Neural progenitor cell (in vitro differentiated cells): ENCODE measurements around the gene C11orf65. TPM values are rescaled to one million over a fixed set of nuclear protein-coding genes. Genes with fewer than 3 reads are reported as not detected.

Source experiments
- DNase-seq: peaks from one replicate; pipeline ENCODE4 v3.0.0-alpha.2; 2016; ENCODE audit warnings: low spot score
- H2AFZ ChIP-seq: fragments of 200-600 bp; sonication (generic); replicated peaks from 2 replicates; pipeline ENCODE4 v1.6.1; 2016; ENCODE audit warnings: antibody characterized with exemption
- H3F3A ChIP-seq: fragments of 200-600 bp; sonication (generic); 2 replicates; pipeline ENCODE4 v1.6.1; 2016; ENCODE audit warnings: antibody characterized with exemption, low read depth
- H3K27ac ChIP-seq: fragments of 200-600 bp; sonication (generic); 2 replicates; pipeline ENCODE4 v1.5.1; 2016; ENCODE audit warnings: mild to moderate bottlenecking
- H3K27me3 ChIP-seq: fragments of 200-600 bp; sonication (generic); 2 replicates; pipeline ENCODE4 v1.6.1; 2016; ENCODE audit warnings: mild to moderate bottlenecking, moderate library complexity
- H3K36me3 ChIP-seq: fragments of 200-600 bp; sonication (generic); 2 replicates; pipeline ENCODE4 v1.5.1; 2016
- H3K4me1 ChIP-seq: fragments of 200-600 bp; sonication (generic); 2 replicates; pipeline ENCODE4 v1.6.1; 2016; ENCODE audit warnings: mixed run types
- H3K4me2 ChIP-seq: fragments of 200-600 bp; sonication (generic); 2 replicates; pipeline ENCODE4 v1.6.1; 2016
- H3K4me3 ChIP-seq: fragments of 200-600 bp; sonication (generic); 2 replicates; pipeline ENCODE4 v1.5.1; 2016
- H3K79me2 ChIP-seq: fragments of 200-600 bp; sonication (generic); 2 replicates; pipeline ENCODE4 v1.6.1; 2016; ENCODE audit warnings: low read depth
- H3K9ac ChIP-seq: fragments of 200-600 bp; sonication (generic); 2 replicates; pipeline ENCODE4 v1.6.1; 2016
- H3K9me3 ChIP-seq: fragments of 200-600 bp; sonication (generic); 2 replicates; pipeline ENCODE4 v1.5.1; 2016; ENCODE audit warnings: low read depth
- H4K20me1 ChIP-seq: fragments of 200-600 bp; sonication (generic); 2 replicates; pipeline ENCODE4 v1.6.1; 2016; ENCODE audit warnings: low read depth
- H3K27ac Mint-ChIP-seq: 3 replicates; pipeline ENCODE4 v1.8.0; 2021; ENCODE audit warnings: mixed read lengths
- H3K27me3 Mint-ChIP-seq: 2 replicates; pipeline ENCODE4 v1.8.0; 2022; ENCODE audit warnings: low read depth, mild to moderate bottlenecking, inconsistent platforms, moderate library complexity, mixed read lengths; ENCODE audit not compliant: insufficient read depth
- H3K36me3 Mint-ChIP-seq: 3 replicates; pipeline ENCODE4 v1.8.0; 2021; ENCODE audit warnings: mixed read lengths
- H3K4me1 Mint-ChIP-seq: 3 replicates; pipeline ENCODE4 v1.8.0; 2021; ENCODE audit warnings: mixed read lengths
- H3K4me3 Mint-ChIP-seq: 3 replicates; pipeline ENCODE4 v1.8.0; 2021; ENCODE audit warnings: mild to moderate bottlenecking, moderate library complexity, mixed read lengths
- H3K9me3 Mint-ChIP-seq: 3 replicates; pipeline ENCODE4 v1.8.0; 2020; ENCODE audit warnings: mixed read lengths
- CTCF ChIP-seq: fragments of 200-600 bp; sonication (generic); IDR thresholded peaks from 2 replicates; pipeline ENCODE4 v1.5.1; 2017; ENCODE audit warnings: antibody characterized with exemption, mild to moderate bottlenecking
- EZH2 ChIP-seq: fragments of 200-600 bp; sonication (generic); IDR thresholded peaks from 2 replicates; pipeline ENCODE4 v1.6.1; 2017; ENCODE audit warnings: antibody characterized with exemption, mild to moderate bottlenecking, moderate library complexity
- EZH2phosphoT487 ChIP-seq: fragments of 200-600 bp; sonication (generic); IDR thresholded peaks from 2 replicates; pipeline ENCODE4 v1.6.1; 2017; ENCODE audit warnings: antibody characterized with exemption
- total RNA-seq: library from RNA; depleted of rRNA; stranded (reverse); fragments of >200 nt; gene quantifications from 2 replicates; pipeline ENCODE4 v1.2.3, GENCODE V29; 2015; ENCODE audit warnings: low replicate concordance

Gene C11orf65
- total RNA-seq, 1 donor from 2014 or later = 11.4 TPM

GRCh38 chr11:108343714-108344113, 123.6 kb downstream of the C11orf65 start:
- no peak overlapping the region for H2AFZ ChIP-seq
- H3F3A ChIP-seq = no peaks in the 10 kb centered on the region
- H3K4me1 ChIP-seq = no peaks in the 10 kb centered on the region
- TF ChIP-seq EZH2 = no peak
- no peak for TF ChIP-seq EZH2phosphoT487
- TF ChIP-seq CTCF = no peak
- peaks cover under 1% of the 10 kb centered on the region for H3K36me3 Mint-ChIP-seq
- H3K9me3 ChIP-seq = no peaks in the 10 kb centered on the region
- DNase-seq = no peak
- no peak overlapping the region for H3K9ac ChIP-seq
- H3K4me3 ChIP-seq = no peak overlapping the region
- H3K4me2 ChIP-seq = no peak overlapping the region
- H3K36me3 ChIP-seq = no peaks in the 10 kb centered on the region
- no peak overlapping the region for H3K4me3 Mint-ChIP-seq
- H3K27me3 Mint-ChIP-seq = no peaks in the 10 kb centered on the region
- H3K4me1 Mint-ChIP-seq = peaks cover 10% of the 10 kb centered on the region
- H3K27me3 ChIP-seq = no peaks in the 10 kb centered on the region
- H4K20me1 ChIP-seq = no peaks in the 10 kb centered on the region
- no peak overlapping the region for H3K27ac ChIP-seq
- no peak overlapping the region for H3K27ac Mint-ChIP-seq
- no peaks in the 10 kb centered on the region for H3K79me2 ChIP-seq
- no peaks in the 10 kb centered on the region for H3K9me3 Mint-ChIP-seq

- H3K9ac ChIP-seq = no peak overlapping the region
- Mint-ChIP-seq H3K27me3 (no peaks in the 10 kb centered on the region), H3K36me3 (peaks cover 2% of the 10 kb centered on the region), H3K4me1 (peaks cover 10% of the 10 kb centered on the region), H3K27ac (no peak overlapping the region), H3K9me3 (no peaks in the 10 kb centered on the region), H3K4me3 (no peak overlapping the region)
- no peak overlapping the region for H3K4me2 ChIP-seq
- H3K27ac ChIP-seq = no peak overlapping the region
- H3K9me3 ChIP-seq = no peaks in the 10 kb centered on the region
- no peak overlapping the region for H2AFZ ChIP-seq
- no peak for DNase-seq
- no peaks in the 10 kb centered on the region for H3F3A ChIP-seq
- no peak overlapping the region for H3K4me3 ChIP-seq
- H4K20me1 ChIP-seq = no peaks in the 10 kb centered on the region
- no peaks in the 10 kb centered on the region for H3K27me3 ChIP-seq
- H3K79me2 ChIP-seq = no peaks in the 10 kb centered on the region
- H3K36me3 ChIP-seq = no peaks in the 10 kb centered on the region
- TF ChIP-seq CTCF = no peak
- no peak for TF ChIP-seq EZH2phosphoT487
- no peak for TF ChIP-seq EZH2
- no peaks in the 10 kb centered on the region for H3K4me1 ChIP-seq
Measured at GRCh38 chr11:108341654-108342053, 125.7 kb downstream of the C11orf65 start.

- no peak for DNase-seq
- Mint-ChIP-seq H3K4me1 (peaks cover 10% of the 10 kb centered on the region), H3K36me3 (peaks cover 3% of the 10 kb centered on the region), H3K27ac (no peak overlapping the region), H3K4me3 (no peak overlapping the region), H3K9me3 (no peaks in the 10 kb centered on the region), H3K27me3 (no peaks in the 10 kb centered on the region)
- Histone ChIP-seq H3K27me3 (no peaks in the 10 kb centered on the region), H3K9ac (no peak overlapping the region), H3K36me3 (no peaks in the 10 kb centered on the region), H3K4me1 (no peaks in the 10 kb centered on the region), H3K4me2 (no peak overlapping the region), H2AFZ (no peak overlapping the region), H3K27ac (no peak overlapping the region), H3F3A (no peaks in the 10 kb centered on the region), H4K20me1 (no peaks in the 10 kb centered on the region), H3K79me2 (no peaks in the 10 kb centered on the region), H3K9me3 (no peaks in the 10 kb centered on the region), H3K4me3 (no peak overlapping the region)
- TF ChIP-seq EZH2phosphoT487 = no peak
- no peak for TF ChIP-seq CTCF
- no peak for TF ChIP-seq EZH2
Measured at GRCh38 chr11:108340973-108341372, 126.4 kb downstream of the C11orf65 start.
